Osteocyte (in vitro differentiated cells): ENCODE data around the gene SEMA5B. TPM values are rescaled to one million over a fixed set of nuclear protein-coding genes. Genes with fewer than 3 reads are reported as not detected.

Experiments used
- DNase-seq: peaks from one replicate; pipeline ENCODE4 v3.0.0; 2021; ENCODE audit warnings: mixed read lengths; ENCODE audit not compliant: unreplicated experiment; ENCODE audit errors: extremely low spot score
- H3K27ac Mint-ChIP-seq: one replicate; pipeline ENCODE4 v1.8.0; 2021; ENCODE audit warnings: mild to moderate bottlenecking, mixed read lengths; ENCODE audit not compliant: unreplicated experiment
- H3K27me3 Mint-ChIP-seq: one replicate; pipeline ENCODE4 v1.8.0; 2021; ENCODE audit warnings: mixed read lengths; ENCODE audit not compliant: unreplicated experiment
- H3K36me3 Mint-ChIP-seq: one replicate; pipeline ENCODE4 v1.8.0; 2021; ENCODE audit warnings: mixed read lengths; ENCODE audit not compliant: unreplicated experiment
- H3K4me1 Mint-ChIP-seq: one replicate; pipeline ENCODE4 v1.8.0; 2021; ENCODE audit warnings: mixed read lengths; ENCODE audit not compliant: unreplicated experiment
- H3K4me3 Mint-ChIP-seq: one replicate; pipeline ENCODE4 v1.8.0; 2021; ENCODE audit warnings: mild to moderate bottlenecking, moderate library complexity, mixed read lengths; ENCODE audit not compliant: unreplicated experiment
- H3K9me3 Mint-ChIP-seq: one replicate; pipeline ENCODE4 v1.8.0; 2021; ENCODE audit warnings: mixed read lengths; ENCODE audit not compliant: unreplicated experiment
- total RNA-seq: library from RNA; stranded (reverse); gene quantifications from 2 replicates; pipeline ENCODE4 v1.2.1, GENCODE V29; 2021
- TF ChIP-seq, protein P1 (sequence below): fragments of 200-600 bp; sonication (generic); IDR thresholded peaks from 2 replicates; pipeline ENCODE4 v1.5.0; 2021; ENCODE audit warnings: antibody characterized with exemption, mild to moderate bottlenecking, moderate library complexity

The SEMA5B gene
- total RNA-seq, 1 donor from 2014 or later: 1.3 TPM

DNA sequence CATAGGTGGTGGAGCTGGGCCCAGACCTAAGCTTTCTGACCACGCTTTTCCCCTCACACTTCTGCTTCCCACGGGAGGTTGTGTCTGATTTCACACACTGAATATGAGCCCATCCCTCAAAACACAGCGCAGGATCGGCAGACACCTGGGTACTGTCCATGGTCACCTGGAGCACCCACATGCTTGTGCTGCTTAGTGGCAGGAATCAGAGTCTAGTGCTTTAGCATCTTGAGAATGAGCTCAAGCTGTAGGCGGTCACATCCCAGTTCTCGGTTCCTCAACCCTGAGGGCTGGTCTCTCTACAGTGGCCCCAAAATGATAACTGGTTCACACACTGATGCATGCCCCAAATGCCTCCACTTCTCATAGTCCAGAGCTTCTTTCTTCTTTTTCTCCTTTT is 111.0 kb downstream of the SEMA5B start:
- H3K9me3 Mint-ChIP-seq: no peaks in the 10 kb centered on the region
- no peaks in the 10 kb centered on the region for H3K36me3 Mint-ChIP-seq
- H3K4me1 Mint-ChIP-seq: no peaks in the 10 kb centered on the region
- H3K4me3 Mint-ChIP-seq: no peak overlapping the region
- H3K27me3 Mint-ChIP-seq: peaks cover 21% of the 10 kb centered on the region
- H3K27ac Mint-ChIP-seq: no peak overlapping the region
- TF ChIP-seq, protein P1, sequence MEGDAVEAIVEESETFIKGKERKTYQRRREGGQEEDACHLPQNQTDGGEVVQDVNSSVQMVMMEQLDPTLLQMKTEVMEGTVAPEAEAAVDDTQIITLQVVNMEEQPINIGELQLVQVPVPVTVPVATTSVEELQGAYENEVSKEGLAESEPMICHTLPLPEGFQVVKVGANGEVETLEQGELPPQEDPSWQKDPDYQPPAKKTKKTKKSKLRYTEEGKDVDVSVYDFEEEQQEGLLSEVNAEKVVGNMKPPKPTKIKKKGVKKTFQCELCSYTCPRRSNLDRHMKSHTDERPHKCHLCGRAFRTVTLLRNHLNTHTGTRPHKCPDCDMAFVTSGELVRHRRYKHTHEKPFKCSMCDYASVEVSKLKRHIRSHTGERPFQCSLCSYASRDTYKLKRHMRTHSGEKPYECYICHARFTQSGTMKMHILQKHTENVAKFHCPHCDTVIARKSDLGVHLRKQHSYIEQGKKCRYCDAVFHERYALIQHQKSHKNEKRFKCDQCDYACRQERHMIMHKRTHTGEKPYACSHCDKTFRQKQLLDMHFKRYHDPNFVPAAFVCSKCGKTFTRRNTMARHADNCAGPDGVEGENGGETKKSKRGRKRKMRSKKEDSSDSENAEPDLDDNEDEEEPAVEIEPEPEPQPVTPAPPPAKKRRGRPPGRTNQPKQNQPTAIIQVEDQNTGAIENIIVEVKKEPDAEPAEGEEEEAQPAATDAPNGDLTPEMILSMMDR: no peak
- DNase-seq: no peak

DNA sequence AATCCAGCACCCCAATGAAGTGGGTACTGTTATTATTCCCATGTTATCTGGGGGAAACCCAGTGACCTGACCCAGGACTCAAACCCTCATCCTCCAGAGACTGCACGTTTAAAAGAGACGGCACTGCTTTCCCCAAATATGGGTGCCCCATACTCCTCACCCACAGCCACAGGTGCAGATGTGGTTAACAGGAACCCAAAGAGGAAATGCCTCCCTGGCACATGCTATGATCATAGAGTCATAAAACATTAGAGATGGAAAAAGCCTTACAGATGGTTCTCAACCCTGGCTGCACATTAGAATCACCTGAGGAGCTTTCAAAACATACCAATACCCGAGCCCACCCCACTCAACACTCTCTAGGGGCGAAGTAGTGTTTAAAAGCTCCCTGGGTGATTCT is 111.5 kb downstream of the SEMA5B start:
- no peak for DNase-seq
- TF ChIP-seq, protein P1: no peak
- peaks cover 21% of the 10 kb centered on the region for H3K27me3 Mint-ChIP-seq
- no peaks in the 10 kb centered on the region for H3K36me3 Mint-ChIP-seq
- H3K4me3 Mint-ChIP-seq: no peak overlapping the region
- no peaks in the 10 kb centered on the region for H3K4me1 Mint-ChIP-seq
- H3K27ac Mint-ChIP-seq: no peak overlapping the region
- H3K9me3 Mint-ChIP-seq: no peaks in the 10 kb centered on the region

DNA sequence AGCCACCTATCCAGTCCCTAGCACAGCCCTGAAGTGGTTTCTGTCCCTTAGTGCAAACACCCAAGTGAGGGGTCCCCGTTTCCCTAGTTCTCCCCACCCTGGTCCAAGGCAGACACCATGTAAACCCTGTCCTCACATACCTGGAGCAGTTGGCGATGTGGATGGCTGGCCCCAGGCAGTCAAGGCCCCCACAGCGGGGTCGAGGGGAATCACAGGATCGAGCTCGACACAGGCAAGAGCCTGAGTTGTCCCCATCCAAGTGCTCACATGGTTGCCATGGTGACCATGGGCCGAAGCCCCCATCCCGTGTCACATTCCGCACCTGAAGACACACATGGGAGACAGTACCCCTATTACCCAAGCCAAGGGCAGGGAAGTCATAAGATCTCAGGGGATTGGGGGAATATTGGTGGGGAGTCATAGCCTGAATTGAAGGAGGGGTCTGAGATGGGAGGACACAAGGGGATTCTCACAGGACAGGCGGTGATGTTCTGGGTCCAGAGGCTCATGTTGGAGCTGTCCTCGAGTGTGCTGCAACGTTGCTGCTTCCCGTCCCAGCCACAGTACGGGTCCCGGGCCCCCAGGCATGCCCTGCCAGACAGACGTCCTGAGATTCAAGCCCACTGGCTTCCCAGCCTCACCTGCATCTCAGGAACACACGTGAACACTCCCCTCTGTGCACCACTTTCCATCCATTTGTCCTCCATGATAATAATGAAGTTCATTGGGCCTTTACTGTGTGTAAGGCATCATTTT is 112.1 kb downstream of the SEMA5B start:
- H3K4me1 Mint-ChIP-seq: no peaks in the 10 kb centered on the region
- H3K27me3 Mint-ChIP-seq: peaks cover 20% of the 10 kb centered on the region
- TF ChIP-seq, protein P1: no peak
- H3K27ac Mint-ChIP-seq: no peak overlapping the region
- DNase-seq: no peak
- H3K9me3 Mint-ChIP-seq: no peaks in the 10 kb centered on the region
- no peak overlapping the region for H3K4me3 Mint-ChIP-seq
- no peaks in the 10 kb centered on the region for H3K36me3 Mint-ChIP-seq

DNA sequence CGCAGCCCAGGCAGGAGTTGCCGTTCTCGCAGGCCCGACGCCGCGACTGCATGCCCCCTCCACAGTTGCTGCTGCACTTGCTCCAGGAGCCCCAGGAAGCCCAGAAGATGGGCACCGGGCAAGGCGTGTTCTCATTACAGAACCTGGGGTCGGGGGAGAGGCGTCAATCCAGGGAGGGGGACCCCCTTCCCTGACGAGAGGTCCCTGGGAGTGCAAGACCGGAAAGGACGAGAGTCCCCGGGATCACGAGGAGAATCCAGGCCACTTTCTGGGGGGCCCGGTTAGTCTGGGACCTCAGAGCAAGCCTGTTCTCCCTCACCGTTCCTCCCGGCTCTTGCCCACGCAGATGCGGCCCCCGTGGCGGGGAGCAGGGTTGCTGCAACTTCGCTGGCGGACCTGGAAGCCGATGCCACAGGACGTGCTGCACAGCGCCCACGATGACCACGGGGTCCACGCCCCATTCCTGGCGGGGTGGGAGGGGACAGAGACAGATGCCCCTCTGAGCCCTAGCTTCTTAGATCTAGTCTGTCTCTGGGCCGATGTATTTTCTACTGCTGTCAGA is 113.9 kb downstream of the SEMA5B start:
- no peaks in the 10 kb centered on the region for H3K4me1 Mint-ChIP-seq
- H3K9me3 Mint-ChIP-seq: no peaks in the 10 kb centered on the region
- TF ChIP-seq, protein P1: no peak
- peaks cover 18% of the 10 kb centered on the region for H3K27me3 Mint-ChIP-seq
- no peak overlapping the region for H3K27ac Mint-ChIP-seq
- H3K4me3 Mint-ChIP-seq: no peak overlapping the region
- no peaks in the 10 kb centered on the region for H3K36me3 Mint-ChIP-seq
- no peak for DNase-seq

DNA sequence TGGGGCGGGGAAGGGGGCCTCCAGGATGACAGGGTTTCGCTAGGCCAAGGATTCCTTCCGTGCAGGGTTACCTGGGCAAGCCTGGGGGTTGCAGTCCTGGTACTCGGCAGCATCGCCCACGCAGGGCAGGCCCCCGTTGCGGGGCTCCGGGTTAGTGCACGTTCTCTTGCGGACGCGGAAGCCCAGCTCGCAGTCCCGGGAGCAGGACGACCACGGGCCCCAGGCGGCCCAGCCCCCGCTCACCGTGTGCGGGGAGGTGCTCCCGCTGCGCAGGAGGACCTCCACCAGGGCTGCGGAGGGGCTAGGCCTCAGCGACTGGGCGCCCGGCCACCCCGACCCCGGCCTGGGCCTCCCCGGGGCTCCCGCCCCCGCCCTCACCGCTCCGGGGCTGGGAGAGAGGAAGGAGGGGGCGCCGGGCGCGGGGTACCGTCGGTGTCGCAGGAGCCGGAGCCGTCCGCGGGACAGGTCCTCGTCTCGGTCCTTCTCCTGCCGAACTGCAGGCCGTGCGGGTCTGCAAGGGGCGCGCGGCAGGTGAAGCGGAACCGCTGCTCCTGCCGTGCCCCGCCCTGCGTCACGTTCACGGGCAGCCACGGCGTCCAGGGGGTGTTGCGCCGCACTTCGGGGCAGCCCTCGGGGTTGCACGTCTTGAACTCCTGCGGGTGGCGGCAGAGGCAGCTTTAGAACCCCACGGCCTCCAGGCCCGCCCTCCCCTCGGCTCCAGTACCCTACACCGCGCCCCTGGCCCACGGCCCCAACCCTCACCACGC is 114.6 kb downstream of the SEMA5B start:
- Mint-ChIP-seq H3K36me3 (no peaks in the 10 kb centered on the region), H3K9me3 (no peaks in the 10 kb centered on the region), H3K4me3 (no peak overlapping the region), H3K4me1 (no peaks in the 10 kb centered on the region), H3K27me3 (peaks cover 19% of the 10 kb centered on the region), H3K27ac (no peak overlapping the region)
- TF ChIP-seq, protein P1: no peak
- no peak for DNase-seq
